H1 (cell line): ENCODE measurements around the gene TRAF4.

Source experiments
- CBX5 ChIP-seq: fragments of 300-800, 300-1000 bp; sonication (generic); IDR thresholded peaks from 2 replicates; pipeline ENCODE4 v1.7.1; 2016; ENCODE audit warnings: antibody characterized with exemption, low read length, low read depth
- CBX8 ChIP-seq: fragments of 300-800, 300-1000 bp; sonication (generic); IDR thresholded peaks from 2 replicates; pipeline ENCODE4 v1.7.1; 2016; ENCODE audit warnings: low read depth, low read length, borderline replicate concordance
- EZH2 ChIP-seq: fragments of 200-600 bp; sonication (generic); IDR thresholded peaks from 2 replicates; pipeline ENCODE4 v1.7.1; 2012; ENCODE audit warnings: low read depth, mild to moderate bottlenecking, moderate library complexity, low read length, inconsistent platforms; ENCODE audit not compliant: severe bottlenecking
- POLR2AphosphoS5 ChIP-seq: IDR thresholded peaks from 2 replicates; pipeline ENCODE4 v1.6.1; 2011; ENCODE audit warnings: low read depth, low read length
- RAD21 ChIP-seq, 2 experiments: IDR thresholded peaks in 1 of 2; conservative IDR thresholded peaks in 1 of 2; 2 replicates each; pipeline ENCODE4 v1.6.1; 2011; ENCODE audit warnings: low read depth in 2 of 2, low read length in 2 of 2, improper control_type of control experiment in 1 of 2, inconsistent platforms in 1 of 2, mild to moderate bottlenecking in 1 of 2, moderate library complexity in 1 of 2
- RXRA ChIP-seq: IDR thresholded peaks from 2 replicates; pipeline ENCODE4 v1.6.1; 2011; ENCODE audit warnings: low read depth, mild to moderate bottlenecking, low read length, moderate library complexity; ENCODE audit not compliant: insufficient read depth
- SP1 ChIP-seq: IDR thresholded peaks from 2 replicates; pipeline ENCODE4 v1.6.1; 2011; ENCODE audit warnings: low read depth, low read length
- SUZ12 ChIP-seq: fragments of 200-600 bp; sonication (generic); IDR thresholded peaks from 2 replicates; pipeline ENCODE4 v1.6.1; 2012; ENCODE audit warnings: mild to moderate bottlenecking, inconsistent platforms, low read length, moderate library complexity, mixed read lengths
- TAF1 ChIP-seq: IDR thresholded peaks from 2 replicates; pipeline ENCODE4 v1.6.1; 2011; ENCODE audit warnings: mild to moderate bottlenecking, low read depth, low read length
- ZNF274 ChIP-seq: IDR thresholded peaks from 2 replicates; pipeline ENCODE4 v1.7.0; 2012; ENCODE audit warnings: low read length, borderline replicate concordance; ENCODE audit errors: extremely low read depth
- TF ChIP-seq, protein P1 (sequence below), 3 experiments: IDR thresholded peaks; 1 replicate in 2 of 3; 2 replicates in 1 of 3; pipeline versions ENCODE4 v1.5.1 to v1.6.1; 2011; ENCODE audit warnings: low read length in 3 of 3, mild to moderate bottlenecking in 3 of 3, inconsistent platforms in 2 of 3, low read depth in 1 of 3, moderate library complexity in 1 of 3; ENCODE audit not compliant: insufficient read depth in 1 of 3; ENCODE audit errors: control extremely low read depth in 1 of 3

DNA sequence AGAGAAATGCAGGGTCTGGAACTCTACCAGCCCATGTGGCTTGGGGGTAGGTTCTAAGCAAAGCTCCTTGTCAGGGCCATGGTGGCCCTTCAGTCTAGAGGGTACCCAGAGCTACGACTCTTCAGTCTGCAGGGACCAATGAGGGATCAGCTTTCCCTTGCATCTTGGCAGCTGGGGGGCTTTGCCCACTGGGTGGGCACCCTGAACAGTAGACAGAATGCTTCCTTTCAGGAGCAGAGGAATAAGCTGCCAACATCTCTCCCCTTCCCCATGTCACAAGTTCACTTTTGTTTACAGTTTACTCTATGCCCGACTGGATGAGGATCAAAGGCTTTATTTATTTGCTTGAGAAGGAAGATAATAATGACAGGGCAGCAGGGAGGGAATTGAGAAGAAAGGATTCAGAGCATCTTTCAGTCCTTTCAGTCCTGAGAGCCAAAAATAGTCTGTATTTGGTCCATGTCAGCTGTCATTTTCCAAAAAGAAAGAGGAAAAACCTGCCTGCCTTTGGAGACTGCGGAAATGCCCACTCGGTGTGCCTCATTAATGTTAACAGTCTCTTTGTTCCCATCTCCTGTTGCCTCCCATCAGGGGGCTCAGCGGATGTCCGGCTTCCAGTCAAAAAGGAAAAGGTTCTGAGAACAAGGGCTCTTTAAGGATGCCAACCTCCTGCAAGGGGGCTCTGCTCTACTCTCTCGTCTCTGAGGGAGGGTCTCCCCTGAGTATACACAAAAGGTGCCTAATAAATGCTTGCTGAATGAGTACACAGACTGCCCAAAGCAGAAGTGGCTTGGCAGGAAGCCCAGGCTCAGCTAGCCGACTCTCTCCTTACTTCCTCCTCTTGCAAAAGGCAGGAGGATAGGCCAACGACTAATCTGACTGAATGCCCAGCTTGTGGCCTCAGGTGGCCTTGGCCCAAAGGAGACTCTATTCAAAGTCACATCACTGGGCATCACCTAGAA, 17.1 kb downstream of the TRAF4 start:
- TF ChIP-seq SP1 (peak; percentile 40; the same call in 1 of the 2 replicates), ZNF274 (no peak), RXRA (no peak), EZH2 (no peak), RAD21 (IDR thresholded peaks at IDR 0.05 in 1 of 2, conservative IDR thresholded peaks at IDR 0.05 in 1 of 2; ENCODE audit: low read depth in 2 of 2, low read length in 2 of 2) (no peak; a peak in 1 of 4 replicates), CBX5 (no peak), POLR2AphosphoS5 (no peak), CBX8 (no peak), TAF1 (no peak), SUZ12 (no peak)
- TF ChIP-seq, protein P1, sequence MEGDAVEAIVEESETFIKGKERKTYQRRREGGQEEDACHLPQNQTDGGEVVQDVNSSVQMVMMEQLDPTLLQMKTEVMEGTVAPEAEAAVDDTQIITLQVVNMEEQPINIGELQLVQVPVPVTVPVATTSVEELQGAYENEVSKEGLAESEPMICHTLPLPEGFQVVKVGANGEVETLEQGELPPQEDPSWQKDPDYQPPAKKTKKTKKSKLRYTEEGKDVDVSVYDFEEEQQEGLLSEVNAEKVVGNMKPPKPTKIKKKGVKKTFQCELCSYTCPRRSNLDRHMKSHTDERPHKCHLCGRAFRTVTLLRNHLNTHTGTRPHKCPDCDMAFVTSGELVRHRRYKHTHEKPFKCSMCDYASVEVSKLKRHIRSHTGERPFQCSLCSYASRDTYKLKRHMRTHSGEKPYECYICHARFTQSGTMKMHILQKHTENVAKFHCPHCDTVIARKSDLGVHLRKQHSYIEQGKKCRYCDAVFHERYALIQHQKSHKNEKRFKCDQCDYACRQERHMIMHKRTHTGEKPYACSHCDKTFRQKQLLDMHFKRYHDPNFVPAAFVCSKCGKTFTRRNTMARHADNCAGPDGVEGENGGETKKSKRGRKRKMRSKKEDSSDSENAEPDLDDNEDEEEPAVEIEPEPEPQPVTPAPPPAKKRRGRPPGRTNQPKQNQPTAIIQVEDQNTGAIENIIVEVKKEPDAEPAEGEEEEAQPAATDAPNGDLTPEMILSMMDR (IDR thresholded peaks at IDR 0.05; ENCODE audit: control extremely low read depth in 1 of 3, insufficient read depth in 1 of 3, low read depth in 1 of 3, low read length in 3 of 3), result no peak
